ENCODE measurements around the gene TSGA10IP.
"Not testable (repeated sequence)": the region's sequence is repeated elsewhere in the genome, so short reads cannot be mapped to it uniquely, and the experiment has no call there.

TSGA10IP gene

DNA sequence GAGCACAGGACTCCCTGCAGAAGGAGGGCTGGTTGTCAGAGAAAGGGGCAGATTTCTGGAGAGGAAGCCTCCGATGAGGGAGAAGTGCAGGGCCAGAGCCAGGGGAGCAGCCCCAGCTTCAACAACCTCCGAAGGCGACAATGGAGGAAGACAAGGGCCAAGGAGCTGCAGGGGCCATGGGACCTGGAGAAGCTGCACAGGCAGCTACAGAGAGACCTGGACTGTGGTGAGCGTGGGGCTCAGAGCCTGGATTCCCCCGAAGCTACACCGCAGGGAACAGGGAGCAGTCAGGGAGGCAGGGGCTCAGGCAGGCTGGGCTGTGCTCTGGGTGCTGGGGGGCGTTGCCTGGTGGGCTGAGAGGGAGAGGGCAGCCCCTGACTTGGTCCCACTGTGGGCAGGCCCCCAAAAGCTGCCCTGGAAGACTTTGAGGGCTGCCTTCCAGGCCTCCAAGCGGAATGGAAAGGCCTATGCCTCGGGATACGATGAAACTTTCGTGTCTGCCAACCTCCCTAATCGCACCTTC lies 2.4 kb downstream of the TSGA10IP start:
- no peak for DNase-seq (ENCODE audit: low spot score)

- DNase-seq (ENCODE audit: low spot score): not testable (repeated sequence)
Observed at GRCh38 chr11:65950711-65951110, 5.4 kb downstream of the TSGA10IP start.

DNA sequence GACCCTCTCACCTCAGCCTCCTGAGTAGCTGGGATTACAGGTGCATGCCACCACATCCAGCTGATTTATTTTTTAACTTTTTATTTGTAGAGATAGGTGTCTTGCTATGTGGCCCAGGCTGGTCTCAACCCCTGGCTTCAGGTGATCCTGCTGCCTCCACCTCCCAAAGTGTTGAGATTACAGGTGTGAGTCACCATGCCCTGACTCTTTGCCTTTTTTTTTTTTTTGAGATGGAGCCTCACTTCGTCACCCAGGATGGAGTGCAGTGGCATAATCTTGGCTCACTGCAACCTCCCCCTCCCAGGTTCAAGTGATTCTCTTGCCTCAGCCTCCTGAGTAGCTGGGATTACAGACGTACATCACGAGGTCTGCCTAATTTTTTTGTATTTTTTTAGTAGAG lies 6.4 kb downstream of the TSGA10IP start:
- not testable (repeated sequence) for DNase-seq (ENCODE audit: low spot score)

- DNase-seq (ENCODE audit: low spot score): no peak
Observed at GRCh38 chr11:65952052-65952521, 6.8 kb downstream of the TSGA10IP start.

DNA sequence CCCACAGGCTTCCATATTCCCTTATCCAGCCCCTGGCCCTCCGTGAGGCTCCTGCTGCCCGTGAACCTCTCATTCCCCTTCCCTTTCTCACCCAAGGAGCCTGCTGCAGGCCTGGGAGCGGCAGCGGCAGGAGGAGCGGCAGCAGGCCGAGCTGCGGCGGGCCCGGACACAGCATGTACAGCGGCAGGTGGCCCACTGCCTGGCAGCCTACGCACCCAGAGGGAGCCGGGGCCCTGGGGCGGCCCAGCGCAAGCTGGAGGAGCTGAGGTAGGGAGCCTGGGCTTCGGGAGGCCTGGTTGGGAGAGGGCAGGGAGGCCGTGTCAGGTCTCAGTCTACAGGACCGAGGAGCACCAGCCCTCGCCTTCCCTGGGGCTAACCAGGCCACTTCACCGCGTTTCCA lies 8.2 kb downstream of the TSGA10IP start:
- no peak for DNase-seq (ENCODE audit: low spot score)

- no peak for DNase-seq (ENCODE audit: low spot score)
Observed at GRCh38 chr11:65954771-65955170, 9.5 kb downstream of the TSGA10IP start.

DNA sequence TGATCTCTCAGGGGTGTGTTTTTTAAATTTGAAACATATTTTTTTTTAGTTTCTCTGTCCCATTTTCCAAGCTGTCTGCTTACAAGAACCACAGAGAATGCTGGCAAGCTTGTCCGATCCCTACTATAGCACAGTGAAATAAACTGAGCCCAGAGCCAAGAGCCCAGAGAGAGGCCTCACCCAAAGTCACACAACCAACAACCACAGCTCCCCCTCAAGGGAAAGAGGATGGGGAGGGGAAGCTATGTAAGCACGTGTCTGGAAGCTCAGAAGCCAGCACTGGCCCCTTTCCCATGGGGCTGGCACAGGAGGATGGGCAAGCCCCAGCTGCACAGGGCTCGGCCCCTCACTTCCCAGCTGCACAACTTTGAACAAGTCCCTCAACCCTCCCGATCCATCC lies 13.0 kb downstream of the TSGA10IP start:
- no peak for DNase-seq (ENCODE audit: low spot score)

GRCh38 chr11:65958774-65959420 lies 13.6 kb downstream of the TSGA10IP start:
- no peak for DNase-seq (ENCODE audit: low spot score)

DNA sequence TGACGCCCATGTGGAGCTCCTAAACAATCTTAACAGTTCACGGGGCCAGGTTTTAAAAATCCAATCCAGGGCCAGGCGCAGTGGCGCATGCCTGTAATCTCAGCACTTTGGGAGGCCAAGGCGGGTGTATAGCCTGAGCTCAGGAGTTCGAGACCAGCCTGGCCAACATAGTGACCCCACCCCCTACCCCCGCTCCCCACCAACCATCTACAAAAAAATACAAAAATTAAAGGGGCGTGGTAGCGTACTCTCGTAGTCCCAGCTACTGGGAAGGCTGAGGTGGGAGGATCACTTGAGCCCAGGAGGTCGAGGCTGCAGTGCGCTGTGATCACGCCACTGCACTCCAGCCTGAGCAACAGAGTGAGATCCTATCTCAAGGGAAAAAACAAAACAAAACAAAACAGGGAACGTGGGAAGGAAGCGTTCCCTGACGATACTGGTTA lies 15.6 kb downstream of the TSGA10IP start:
- no peak for DNase-seq (ENCODE audit: low spot score)

- peak; percentile 98 for DNase-seq (ENCODE audit: low spot score)
Observed at GRCh38 chr11:65961267-65962140, 16.2 kb downstream of the TSGA10IP start, which contains the start of gene SART1. Gene SART1, plus strand, starts transcription at chr11:65961734. Its CDS starts 47 bp downstream, at chr11:65961781.

DNA sequence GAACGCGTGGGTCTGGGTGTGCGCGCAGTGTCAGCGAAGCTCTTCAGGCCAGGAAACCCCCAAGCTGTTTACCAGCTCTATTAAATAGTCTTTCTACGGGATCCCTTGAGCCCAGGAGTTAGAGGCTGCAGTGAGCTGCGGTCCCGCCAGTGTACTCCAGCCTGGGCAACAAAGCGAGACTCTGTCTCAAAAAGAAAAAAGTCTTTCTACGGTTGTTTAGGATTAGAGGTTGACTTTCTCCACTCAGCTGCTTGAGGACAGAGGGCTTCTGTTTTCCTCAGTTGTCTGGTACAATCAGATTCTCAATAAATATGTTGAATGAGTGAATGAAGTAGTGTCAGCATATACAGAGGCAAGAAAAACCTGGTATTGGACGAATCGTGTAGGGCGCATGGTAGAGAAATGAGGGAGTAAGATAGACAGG lies 16.9 kb downstream of the TSGA10IP start:
- no peak for DNase-seq (ENCODE audit: low spot score)

GRCh38 chr11:65964906-65965305 lies 19.6 kb downstream of the TSGA10IP start:
- DNase-seq (ENCODE audit: low spot score): no peak

DNA sequence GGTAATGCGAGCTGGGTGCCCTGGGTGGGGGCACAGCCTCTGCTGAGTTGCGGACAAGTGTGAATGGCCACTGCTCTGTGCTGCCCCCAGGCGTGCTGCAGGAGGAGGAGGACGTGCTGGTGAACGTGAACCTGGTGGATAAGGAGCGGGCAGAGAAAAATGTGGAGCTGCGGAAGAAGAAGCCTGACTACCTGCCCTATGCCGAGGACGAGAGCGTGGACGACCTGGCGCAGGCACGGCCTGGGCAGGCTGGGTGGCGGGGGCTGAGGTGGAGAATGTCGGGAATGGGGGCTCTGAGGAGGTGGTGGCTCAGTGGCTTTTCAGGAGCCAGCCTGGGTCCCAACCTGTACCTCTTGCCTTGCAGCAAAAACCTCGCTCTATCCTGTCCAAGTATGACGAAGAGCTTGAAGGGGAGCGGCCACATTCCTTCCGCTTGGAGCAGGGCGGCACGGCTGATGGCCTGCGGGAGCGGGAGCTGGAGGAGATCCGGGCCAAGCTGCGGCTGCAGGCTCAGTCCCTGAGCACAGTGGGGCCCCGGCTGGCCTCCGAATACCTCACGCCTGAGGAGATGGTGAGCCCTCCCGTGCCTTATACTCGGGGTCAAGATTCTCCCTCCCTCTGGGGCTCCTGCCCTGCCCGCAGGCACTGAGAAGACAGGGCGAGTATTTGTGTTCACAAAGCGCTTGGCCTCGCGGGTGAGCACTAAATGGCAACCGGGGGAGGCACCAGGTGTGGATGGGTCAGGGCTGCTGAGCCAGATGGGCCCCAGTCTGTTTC lies 20.9 kb downstream of the TSGA10IP start:
- no peak for DNase-seq (ENCODE audit: low spot score)

GRCh38 chr11:65967329-65967934 lies 22.2 kb downstream of the TSGA10IP start:
- no peak for DNase-seq (ENCODE audit: low spot score)

DNA sequence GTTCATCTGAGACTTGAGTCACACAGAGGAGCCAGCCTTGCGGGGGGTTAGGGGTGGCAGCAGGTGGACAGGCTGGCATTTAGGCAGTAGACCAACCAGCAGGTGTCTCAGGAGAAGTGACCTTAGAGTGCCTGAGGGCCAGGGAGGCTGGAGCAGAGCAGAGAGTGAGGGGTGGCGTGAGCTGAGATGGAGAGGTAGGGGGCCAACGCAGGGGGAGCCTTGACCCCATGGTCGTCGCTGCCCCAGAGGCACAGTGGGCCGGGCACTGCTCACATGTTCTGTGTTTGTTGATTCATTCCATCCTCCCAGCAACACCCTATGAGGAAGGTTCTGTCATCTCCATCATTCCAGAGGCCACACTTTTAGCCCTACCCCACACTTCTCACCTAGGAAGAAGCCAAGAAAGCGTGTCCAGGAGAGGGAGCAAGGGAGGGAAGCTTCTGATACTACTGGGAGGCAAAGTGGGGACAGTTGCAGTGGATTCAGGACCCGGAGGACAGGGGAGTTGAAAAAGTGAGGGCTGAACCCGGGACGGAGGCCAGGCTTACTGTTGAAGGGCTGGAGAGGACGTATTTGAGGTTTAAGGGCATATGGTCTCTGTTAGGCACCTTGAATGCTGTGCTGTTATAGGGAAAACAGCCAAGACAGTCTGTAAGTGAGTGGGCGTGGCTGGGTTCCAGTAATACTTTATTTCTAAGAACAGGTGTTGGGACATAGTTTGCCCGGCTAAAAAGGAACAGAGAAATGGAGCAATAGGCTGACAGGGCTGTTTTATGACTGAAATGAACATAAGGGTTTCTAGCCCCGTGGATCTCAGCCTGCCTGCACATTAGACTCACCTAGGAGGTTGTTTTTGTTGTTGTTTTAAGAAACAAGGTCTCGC lies 23.6 kb downstream of the TSGA10IP start:
- DNase-seq (ENCODE audit: low spot score): no peak

DNA sequence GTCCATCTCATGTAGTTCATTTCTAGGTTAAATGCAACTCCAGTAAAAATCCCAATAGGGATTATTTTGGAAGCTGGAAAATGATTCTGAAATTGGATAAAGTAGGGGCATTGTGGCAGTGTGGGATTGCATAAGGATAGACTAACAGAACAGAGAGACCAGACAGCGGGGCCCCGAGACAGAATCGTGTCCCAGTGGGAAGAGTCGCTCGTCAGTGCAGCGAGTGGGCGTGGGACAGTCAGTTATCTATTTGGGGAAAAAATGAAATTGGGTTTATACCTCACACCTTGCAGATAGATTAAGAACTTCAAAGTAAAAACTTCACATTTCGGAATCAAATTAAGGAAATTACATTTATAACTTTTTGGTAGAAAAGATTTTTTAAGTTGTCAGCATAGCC lies 26.8 kb downstream of the TSGA10IP start:
- DNase-seq (ENCODE audit: low spot score): no peak

GRCh38 chr11:65973439-65974110 lies 28.3 kb downstream of the TSGA10IP start:
- DNase-seq (ENCODE audit: low spot score): no peak

DNA sequence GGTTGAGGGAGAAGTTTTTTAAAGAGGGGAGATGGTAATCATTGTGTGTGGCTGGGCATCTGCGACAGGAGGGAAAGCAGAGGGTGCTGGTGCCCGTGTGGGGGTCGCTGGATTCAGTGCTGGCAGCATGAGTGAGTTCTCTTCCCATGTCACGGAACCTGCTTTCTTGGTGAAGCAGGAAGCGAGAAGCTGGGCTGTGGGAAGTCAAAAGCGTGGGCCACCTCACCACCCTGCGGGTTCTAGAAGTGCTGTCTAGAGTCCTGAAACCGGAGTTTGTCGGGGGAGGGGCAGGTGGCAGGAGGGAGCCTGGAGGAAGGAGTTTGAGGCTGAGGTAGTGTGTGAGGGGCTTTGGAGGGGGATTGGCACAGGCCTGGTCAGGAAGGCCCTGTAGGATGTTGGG lies 30.5 kb downstream of the TSGA10IP start:
- no peak for DNase-seq (ENCODE audit: low spot score)

- DNase-seq (ENCODE audit: low spot score): no peak
Observed at GRCh38 chr11:65976216-65977176, 31.2 kb downstream of the TSGA10IP start.
